ENCODE measurements around the gene GRIK2. TPM values are rescaled to one million over a fixed set of nuclear protein-coding genes. Genes with fewer than 3 reads are reported as not detected.

The GRIK2 gene
- total and polyA plus RNA-seq, 2 donors (not counting 3 experiments of a cell fraction or from before 2014, with no cell fraction given): not detected

- no peak for FAIRE-seq
- CTCF ChIA-PET: no interaction called here
Measured at GRCh38 chr6:101513181-101513580, 119.7 kb downstream of the GRIK2 start.

More at GRCh38 chr6:101513181-101513580, 119.7 kb downstream of the GRIK2 start:
- dilution Hi-C loops (cut with MboI; ENCODE audit: extremely low pct_ligation_motif_present, low sequenced_read_pairs): no loop called here
- Histone ChIP-seq H2AFZ (ENCODE audit: low read depth, low read length) (no peak overlapping the region), H3K9ac (replicated peaks; ENCODE audit: extremely low read depth, insufficient read depth, low read length) (no peak overlapping the region), H3K4me2 (ENCODE audit: insufficient read depth, low read length) (no peak overlapping the region), H3K9me3 (replicated peaks; ENCODE audit: control insufficient read depth, insufficient read depth, low read length) (peaks cover 1% of the 10 kb centered on the region), H4K20me1 (replicated peaks; ENCODE audit: control insufficient read depth, extremely low read depth, insufficient read depth, low read length) (no peaks in the 10 kb centered on the region), H3K27me3 (ENCODE audit: control insufficient read depth in 2 of 2, insufficient read depth in 2 of 2, low read length in 2 of 2) (no peaks in the 10 kb centered on the region), H3K79me2 (ENCODE audit: control insufficient read depth, insufficient read depth, low read length) (no peaks in the 10 kb centered on the region), H3K4me3 (replicated peaks in 1 of 3; ENCODE audit: insufficient read depth in 1 of 3, low read depth in 1 of 3, low read length in 3 of 3) (no peak overlapping the region), H3K4me1 (ENCODE audit: control insufficient read depth, extremely low read depth, insufficient read depth, low read length) (no peaks in the 10 kb centered on the region), H3K36me3 (ENCODE audit: control insufficient read depth in 2 of 2, extremely low read depth in 1 of 2, insufficient read depth in 2 of 2, low read length in 2 of 2) (no peaks in the 10 kb centered on the region), H3K27ac (ENCODE audit: insufficient read depth, low read depth, low read length) (no peak overlapping the region), H3K9me1 (replicated peaks; ENCODE audit: control insufficient read depth, extremely low read depth, insufficient read depth, low read length) (no peaks in the 10 kb centered on the region)
- no peak for TF ChIP-seq POLR2A (IDR thresholded peaks at IDR 0.05; ENCODE audit: low read depth, low read length)
- TF ChIP-seq JUN (IDR thresholded peaks at IDR 0.05; ENCODE audit: borderline replicate concordance, insufficient read depth, insufficient read length, low read depth): no peak
- no peak for TF ChIP-seq FOS (IDR thresholded peaks at IDR 0.05; ENCODE audit: borderline replicate concordance, insufficient read depth, low read length)
- no peak for TF ChIP-seq MAX (IDR thresholded peaks at IDR 0.05; ENCODE audit: insufficient read depth, insufficient read length)
- TF ChIP-seq GATA2 (IDR thresholded peaks at IDR 0.05; ENCODE audit: insufficient read depth, insufficient read length, low read depth, low read length): no peak
- TF ChIP-seq CTCF (IDR thresholded peaks at IDR 0.05; ENCODE audit: extremely low read depth in 1 of 2, insufficient read depth in 1 of 2, low read depth in 1 of 2, low read length in 2 of 2): no peak
- no peak for TF ChIP-seq EZH2 (IDR thresholded peaks at IDR 0.05; ENCODE audit: borderline replicate concordance, low read depth, low read length, severe bottlenecking)
- TF ChIP-seq MYC (IDR thresholded peaks at IDR 0.05; ENCODE audit: low read depth, low read length): no peak
- TF ChIP-seq POLR2AphosphoS5 (IDR thresholded peaks at IDR 0.05; ENCODE audit: insufficient read depth, low read depth, low read length): no peak
- DNase-seq (ENCODE audit: low read depth, low spot score): no peak
- intact Hi-C loops (cut with micrococcal nuclease): no loop called here
- no TSS peak for BruUV-seq (replicated peaks)
- POLR2A ChIA-PET: no interaction called here

Measured in endothelial cell of umbilical vein (primary cell).